Activated T-cell treated with anti-CD3 and anti-CD28 coated beads for 48 hours (primary cell): ENCODE measurements around the gene RNF183.
"Not testable (repeated sequence)": the region's sequence is repeated elsewhere in the genome, so short reads cannot be mapped to it uniquely, and the experiment has no call there.

Source experiments
- DNase-seq: peaks from one replicate; pipeline ENCODE4 v3.0.0-alpha.2; 2020; ENCODE audit warnings: low read depth

RNF183 gene

GRCh38 chr9:113274474-113275156, 28.6 kb downstream of the RNF183 start:
- DNase-seq = no peak

GRCh38 chr9:113269871-113270270, 33.3 kb downstream of the RNF183 start:
- no peak for DNase-seq

DNA sequence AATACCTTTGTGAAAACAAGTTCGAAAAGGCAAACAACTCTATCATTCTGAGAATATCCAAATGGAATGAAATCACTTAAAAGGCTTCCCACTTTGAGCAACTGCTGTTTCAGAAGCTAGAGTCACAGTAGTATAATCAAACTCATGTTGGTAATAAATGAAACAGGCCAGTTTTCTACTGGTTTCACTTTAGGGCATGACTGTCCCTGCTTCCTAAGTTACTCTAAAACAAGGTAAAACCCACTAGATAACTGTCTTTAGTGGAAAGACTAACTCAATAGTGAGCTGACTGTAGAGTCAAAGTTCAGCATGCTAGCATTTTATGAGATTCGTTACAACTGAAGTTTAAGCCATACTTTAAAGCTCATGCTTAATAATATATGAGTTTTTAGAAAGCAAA, 33.8 kb downstream of the RNF183 start:
- DNase-seq = no peak

DNA sequence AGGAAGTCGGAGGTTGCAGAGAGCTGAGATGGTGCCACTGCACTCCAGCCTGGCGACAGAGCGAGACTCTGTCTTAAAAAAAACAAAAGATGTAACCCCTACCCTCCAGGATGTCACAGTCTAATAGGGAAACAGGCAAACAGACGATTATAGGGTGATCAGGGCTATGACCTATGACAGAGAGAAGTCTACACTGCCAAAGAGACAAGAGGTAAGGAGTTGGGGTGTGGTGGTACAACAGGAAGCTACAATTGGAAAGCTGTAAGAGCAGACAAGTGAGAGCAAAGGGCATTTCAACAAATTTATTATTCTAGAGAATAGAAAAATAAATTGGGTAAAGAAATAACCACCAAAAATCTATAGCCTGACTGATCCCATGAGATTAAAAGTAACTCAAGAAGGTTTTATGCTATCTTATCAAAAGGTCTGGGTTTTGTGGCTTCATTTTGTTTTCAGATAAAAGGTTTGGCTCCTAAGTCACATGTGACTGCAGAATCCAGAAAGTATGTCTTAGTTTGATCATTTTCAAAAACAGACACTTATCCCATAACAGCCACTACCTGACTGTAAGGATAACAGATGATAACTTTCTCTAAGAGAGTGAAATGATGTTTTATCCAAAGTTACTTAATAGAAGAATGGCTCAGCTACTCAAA, 35.1 kb downstream of the RNF183 start:
- no peak for DNase-seq

DNA sequence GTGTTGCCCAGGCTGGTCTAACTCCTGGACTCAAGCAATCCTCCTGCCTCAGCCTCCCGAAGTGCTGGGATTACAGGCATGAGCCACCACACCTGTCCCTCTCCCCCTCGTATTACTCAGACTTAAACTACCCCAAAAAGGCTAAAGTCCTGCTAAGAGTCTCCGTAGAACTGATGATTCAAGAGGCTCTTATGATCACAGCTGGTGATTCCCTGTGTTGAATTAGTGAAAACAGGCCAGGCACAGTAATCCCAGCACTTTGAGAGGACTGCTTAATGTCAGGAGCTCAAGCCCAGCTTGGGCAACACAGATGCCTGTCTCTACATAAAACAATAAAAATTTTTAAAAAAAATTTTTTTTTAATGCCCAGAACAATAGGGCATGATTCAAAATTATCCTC, 37.0 kb downstream of the RNF183 start:
- DNase-seq = no peak

- no peak for DNase-seq
Observed at GRCh38 chr9:113261917-113262671, 41.1 kb downstream of the RNF183 start.

DNA sequence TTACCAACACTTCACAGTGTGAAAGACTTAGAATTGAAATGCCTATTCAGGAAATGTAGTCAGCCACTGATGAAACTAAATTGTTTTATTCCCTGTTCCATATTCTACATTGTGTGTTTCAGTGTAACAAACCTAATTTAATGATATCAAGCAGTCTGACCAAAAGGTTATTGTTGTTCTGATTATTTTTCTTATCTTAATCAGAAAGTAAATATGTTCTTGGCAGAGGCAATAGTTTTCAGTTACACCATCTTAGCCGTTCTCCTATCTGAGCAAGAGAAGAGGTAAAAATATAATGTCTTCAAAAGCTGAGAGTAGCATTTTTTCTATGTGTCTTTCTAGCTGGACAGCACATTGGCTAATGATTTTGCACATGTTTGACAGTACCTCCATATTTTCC, 44.9 kb downstream of the RNF183 start:
- no peak for DNase-seq

DNA sequence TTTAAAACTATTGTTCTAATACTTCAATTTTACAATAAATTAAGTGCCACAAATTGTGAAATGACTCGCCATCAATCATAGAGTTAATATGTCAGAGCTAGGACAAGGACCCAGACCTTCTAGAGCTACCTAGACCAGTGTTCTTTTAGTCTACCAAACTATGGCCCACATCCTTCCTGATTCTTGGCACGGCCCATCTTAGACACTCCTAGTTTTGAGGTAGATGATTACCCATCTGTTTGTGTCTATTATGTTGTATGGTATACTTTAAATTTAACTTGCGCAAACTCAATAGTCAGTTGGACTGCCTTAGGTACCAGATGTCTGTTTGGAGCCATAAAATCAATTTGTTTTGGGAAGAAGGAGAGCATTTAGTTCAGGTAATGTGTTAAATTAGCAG, 45.3 kb downstream of the RNF183 start:
- no peak for DNase-seq

GRCh38 chr9:113255438-113255837, 47.7 kb downstream of the RNF183 start:
- no peak for DNase-seq

DNA sequence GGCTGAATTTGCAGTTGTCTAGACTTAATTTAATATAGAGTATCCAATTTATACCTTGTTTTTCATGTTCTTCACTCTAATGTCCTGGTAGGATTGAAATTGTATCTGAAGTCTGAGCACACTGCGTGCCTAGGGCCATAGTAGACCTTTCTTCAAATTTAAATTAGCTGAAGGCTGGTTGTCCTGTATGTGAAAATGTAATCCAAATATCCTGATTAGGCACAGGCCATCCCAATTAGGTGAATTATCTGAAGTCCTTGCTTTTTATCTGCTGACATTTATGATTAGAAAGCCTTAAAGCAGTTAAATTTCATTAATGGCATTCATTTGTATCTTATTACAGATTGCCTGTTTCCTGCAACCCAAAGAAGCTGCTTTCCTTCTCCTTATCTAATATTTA, 48.2 kb downstream of the RNF183 start:
- no peak for DNase-seq

GRCh38 chr9:113250807-113251206, 52.4 kb downstream of the RNF183 start:
- no peak for DNase-seq

GRCh38 chr9:113249661-113250060, 53.5 kb downstream of the RNF183 start:
- not testable (repeated sequence) for DNase-seq

- no peak for DNase-seq
Observed at GRCh38 chr9:113247640-113248039, 55.5 kb downstream of the RNF183 start.
